GM18861 (cell line): ENCODE measurements around the gene IKZF1.

ENCODE experiments used
- ATAC-seq: cut with Tn5 transposase; IDR thresholded peaks from one replicate; pipeline ENCODE4 v1.9.1; 2021; ENCODE audit not compliant: unreplicated experiment

The IKZF1 gene

GRCh38 chr7:50304129-50304910 lies at the start of gene IKZF1:
TSS of gene IKZF1 (plus strand) at chr7:50304716. CDS start at chr7:50319062, 14,346 bp downstream.
- peak; percentile 10 for ATAC-seq

GRCh38 chr7:50261593-50261992 lies 42.9 kb upstream of the IKZF1 start:
- no peak for ATAC-seq

GRCh38 chr7:50262446-50262845 lies 42.1 kb upstream of the IKZF1 start:
- ATAC-seq: peak; percentile 5

GRCh38 chr7:50262916-50263690 lies 41.4 kb upstream of the IKZF1 start:
- ATAC-seq: peak; percentile 70

- ATAC-seq: no peak
Observed at GRCh38 chr7:50264908-50265307, 39.6 kb upstream of the IKZF1 start.

GRCh38 chr7:50265968-50266634 lies 38.4 kb upstream of the IKZF1 start:
- ATAC-seq: no peak

GRCh38 chr7:50266635-50267386 lies 37.7 kb upstream of the IKZF1 start:
- peak; percentile 33 for ATAC-seq

- no peak for ATAC-seq
Observed at GRCh38 chr7:50267525-50268041, 36.9 kb upstream of the IKZF1 start.

- no peak for ATAC-seq
Observed at GRCh38 chr7:50268223-50268622, 36.3 kb upstream of the IKZF1 start.

GRCh38 chr7:50268990-50269389 lies 35.5 kb upstream of the IKZF1 start:
- no peak for ATAC-seq

GRCh38 chr7:50270531-50271018 lies 33.9 kb upstream of the IKZF1 start:
- peak; percentile 16 for ATAC-seq

GRCh38 chr7:50272808-50273207 lies 31.7 kb upstream of the IKZF1 start:
- peak; percentile 62 for ATAC-seq

GRCh38 chr7:50273301-50273700 lies 31.2 kb upstream of the IKZF1 start:
- ATAC-seq: peak; percentile 5

GRCh38 chr7:50273870-50274269 lies 30.6 kb upstream of the IKZF1 start:
- no peak for ATAC-seq

- no peak for ATAC-seq
Observed at GRCh38 chr7:50274361-50274760, 30.2 kb upstream of the IKZF1 start.

GRCh38 chr7:50275430-50275829 lies 29.1 kb upstream of the IKZF1 start:
- no peak for ATAC-seq

GRCh38 chr7:50276483-50276882 lies 28.0 kb upstream of the IKZF1 start:
- no peak for ATAC-seq

- no peak for ATAC-seq
Observed at GRCh38 chr7:50278120-50278519, 26.4 kb upstream of the IKZF1 start.

- ATAC-seq: peak; percentile 93
Observed at GRCh38 chr7:50281680-50282445, 22.7 kb upstream of the IKZF1 start.
